Endothelial cell of umbilical vein (primary cell): ENCODE measurements around the gene LNX2. TPM values are rescaled to one million over a fixed set of nuclear protein-coding genes. Genes with fewer than 3 reads are reported as not detected.

Source experiments
- BruUV-seq: library from RNA; stranded (reverse); fragments of 400-500 nt; replicated peaks from 2 replicates; lab custom pipeline; 2021; lab: Mats Ljungman, UMichigan
- CTCF ChIA-PET: fragments of 300-600, 350-600 bp; sonication (Branson Sonifier 250); formaldehyde crosslinking; loops from one replicate; lab custom pipeline; 2021; ENCODE audit warnings: antibody characterized with exemption, inconsistent platforms; lab: Charles Lee
- POLR2A ChIA-PET: fragments of 300-600, 350-600 bp; sonication (Branson Sonifier 250); formaldehyde crosslinking; loops from one replicate; lab custom pipeline; 2021; ENCODE audit warnings: antibody characterized with exemption, inconsistent platforms; lab: Charles Lee
- DNase-seq: peaks from one replicate; pipeline ENCODE4 v3.0.0-alpha.2; 2011; ENCODE audit warnings: low read depth, low spot score
- FAIRE-seq: peaks from 2 replicates; lab custom pipeline; 2011; peaks lifted over from hg19 to GRCh38; lab: Jason Lieb, UNC
- H2AFZ ChIP-seq: 2 replicates; pipeline ENCODE4 v1.6.0; 2012; ENCODE audit warnings: low read depth, low read length, control low read depth, inconsistent platforms
- H3K27ac ChIP-seq: 2 replicates; pipeline ENCODE4 v1.5.1; 2011; ENCODE audit warnings: low read depth, mild to moderate bottlenecking, control low read depth, low read length, moderate library complexity; ENCODE audit not compliant: insufficient read depth
- H3K27me3 ChIP-seq, 2 experiments: 2 replicates each; pipeline versions ENCODE4 v1.6.0 to v1.6.1; 2011; ENCODE audit warnings: low read length in 2 of 2, mixed read lengths in 1 of 2; ENCODE audit not compliant: control insufficient read depth in 2 of 2, insufficient read depth in 2 of 2
- H3K36me3 ChIP-seq, 2 experiments: 2 replicates in 1 of 2; 3 replicates in 1 of 2; pipeline ENCODE4 v1.5.1; 2011; ENCODE audit warnings: low read length in 2 of 2, mild to moderate bottlenecking in 1 of 2, moderate library complexity in 1 of 2; ENCODE audit not compliant: control insufficient read depth in 2 of 2, insufficient read depth in 2 of 2; ENCODE audit errors: extremely low read depth in 1 of 2
- H3K4me1 ChIP-seq: 3 replicates; pipeline ENCODE4 v1.5.1; 2011; ENCODE audit warnings: mild to moderate bottlenecking, low read length; ENCODE audit not compliant: control insufficient read depth, insufficient read depth; ENCODE audit errors: extremely low read depth
- H3K4me2 ChIP-seq: 2 replicates; pipeline ENCODE4 v1.6.1; 2011; ENCODE audit warnings: low read length, control low read depth, mixed read lengths; ENCODE audit not compliant: insufficient read depth
- H3K4me3 ChIP-seq, 3 experiments: fragments of 200-600 bp in 1 of 3; sonication (generic), shearing (Covaris generic) in 1 of 3; replicated peaks in 1 of 3; 2 replicates each; pipeline ENCODE4 v1.5.1; 2011 to 2016; ENCODE audit warnings: control low read depth in 3 of 3, low read length in 3 of 3, mild to moderate bottlenecking in 2 of 3, inconsistent platforms in 1 of 3, low read depth in 1 of 3, moderate library complexity in 1 of 3; ENCODE audit not compliant: insufficient read depth in 1 of 3
- H3K79me2 ChIP-seq: 2 replicates; pipeline ENCODE4 v1.6.0; 2012; ENCODE audit warnings: low read length, inconsistent platforms; ENCODE audit not compliant: control insufficient read depth, insufficient read depth
- H3K9ac ChIP-seq: replicated peaks from 2 replicates; pipeline ENCODE3; 2011; ENCODE audit warnings: low read length, control low read depth; ENCODE audit not compliant: insufficient read depth; ENCODE audit errors: extremely low read depth
- H3K9me1 ChIP-seq: replicated peaks from 3 replicates; pipeline ENCODE4 v1.6.0; 2011; ENCODE audit warnings: mild to moderate bottlenecking, low read length; ENCODE audit not compliant: control insufficient read depth, insufficient read depth; ENCODE audit errors: extremely low read depth
- H3K9me3 ChIP-seq: replicated peaks from 2 replicates; pipeline ENCODE4 v1.5.1; 2012; ENCODE audit warnings: low read length, inconsistent platforms; ENCODE audit not compliant: control insufficient read depth, insufficient read depth
- H4K20me1 ChIP-seq: replicated peaks from 2 replicates; pipeline ENCODE3; 2011; ENCODE audit warnings: mild to moderate bottlenecking, low read length; ENCODE audit not compliant: control insufficient read depth, insufficient read depth; ENCODE audit errors: extremely low read depth
- CTCF ChIP-seq, 2 donors: IDR thresholded peaks; 1 replicate in 1 of 2; 2 replicates in 1 of 2; pipeline ENCODE4 v1.5.1; 2011; ENCODE audit warnings: low read length in 2 of 2, mild to moderate bottlenecking in 2 of 2, moderate library complexity in 2 of 2, control low read depth in 1 of 2, inconsistent platforms in 1 of 2, low read depth in 1 of 2; ENCODE audit not compliant: insufficient read depth in 1 of 2; ENCODE audit errors: extremely low read depth in 1 of 2
- EZH2 ChIP-seq: IDR thresholded peaks from 2 replicates; pipeline ENCODE4 v1.6.1; 2012; ENCODE audit warnings: borderline replicate concordance, low read depth, mild to moderate bottlenecking, moderate library complexity, low read length, inconsistent platforms; ENCODE audit not compliant: severe bottlenecking
- FOS ChIP-seq: IDR thresholded peaks from 2 replicates; pipeline ENCODE4 v1.6.1; 2011; ENCODE audit warnings: mild to moderate bottlenecking, low read length, moderate library complexity, borderline replicate concordance; ENCODE audit not compliant: insufficient read depth
- GATA2 ChIP-seq: IDR thresholded peaks from 2 replicates; pipeline ENCODE4 v1.7.0; 2011; ENCODE audit warnings: low read depth, mild to moderate bottlenecking, moderate library complexity, mixed read lengths, low read length; ENCODE audit not compliant: insufficient read length, insufficient read depth
- JUN ChIP-seq: IDR thresholded peaks from 2 replicates; pipeline ENCODE4 v1.6.1; 2011; ENCODE audit warnings: borderline replicate concordance, low read depth; ENCODE audit not compliant: insufficient read length, insufficient read depth
- MAX ChIP-seq: IDR thresholded peaks from 2 replicates; pipeline ENCODE4 v1.6.1; 2011; ENCODE audit not compliant: insufficient read depth, insufficient read length
- MYC ChIP-seq: IDR thresholded peaks from one replicate; pipeline ENCODE4 v1.6.1; 2011; ENCODE audit warnings: mild to moderate bottlenecking, low read depth, low read length
- POLR2A ChIP-seq: IDR thresholded peaks from 2 replicates; pipeline ENCODE4 v1.6.1; 2012; ENCODE audit warnings: low read depth, mild to moderate bottlenecking, control low read depth, low read length
- POLR2AphosphoS5 ChIP-seq: IDR thresholded peaks from 2 replicates; pipeline ENCODE4 v1.6.1; 2012; ENCODE audit warnings: low read depth, mild to moderate bottlenecking, control low read depth, low read length, moderate library complexity; ENCODE audit not compliant: insufficient read depth
- dilution Hi-C: fragments of 300-500 bp; cut with MboI; formaldehyde crosslinking; loops from one replicate; pipeline ENCODE4 v1.15.0; 2019; ENCODE audit warnings: low sequenced_read_pairs; ENCODE audit not compliant: extremely low pct_ligation_motif_present
- intact Hi-C: fragments of 100-400 bp; cut with micrococcal nuclease; formaldehyde crosslinking; loops from one replicate; pipeline ENCODE4 v1.10.0; 2022
- polyA plus RNA-seq, 4 experiments: library from polyadenylated mRNA; depleted of rRNA in 3 of 4; stranded (reverse) in 3 of 4; unstranded in 1 of 4; fragments of >200 nt; gene quantifications; 2 replicates each; pipeline versions ENCODE4 v1.2.1 to v1.2.3, GENCODE V29; 2011 to 2012; ENCODE audit warnings: missing spikeins in 1 of 4
- total RNA-seq: library from RNA; stranded (reverse); gene quantifications from 2 replicates; pipeline ENCODE4 v1.2.3, GENCODE V29; 2021

LNX2 gene
- total and polyA plus RNA-seq, 2 donors (not counting 3 experiments of a cell fraction or from before 2014, with no cell fraction given): 7.0 to 9.1 TPM

DNA sequence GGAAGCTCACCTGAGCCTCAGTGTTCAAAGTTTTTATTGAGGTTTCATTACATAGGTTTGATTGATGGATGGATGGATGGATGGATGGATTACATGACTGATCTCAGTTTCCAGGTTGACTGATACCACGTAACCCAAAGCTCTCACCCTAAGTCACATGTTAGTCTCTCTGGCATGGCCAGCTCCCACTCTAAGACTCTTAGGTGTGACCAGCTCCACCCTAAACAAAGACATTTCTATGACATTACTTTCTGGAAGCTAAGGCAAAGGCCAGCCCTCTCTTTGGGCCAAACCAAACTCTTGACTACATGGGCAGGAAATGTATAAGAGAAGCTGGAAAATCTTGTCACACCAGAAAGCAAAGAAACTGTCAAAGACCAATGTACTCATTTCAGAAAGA is 30.0 kb upstream of the LNX2 start:
- H2AFZ ChIP-seq: no peak overlapping the region
- H3K9ac ChIP-seq: no peak overlapping the region
- no peaks in the 10 kb centered on the region for H4K20me1 ChIP-seq
- dilution Hi-C loops: no loop called here
- BruUV-seq: no TSS peak
- POLR2A ChIA-PET: no interaction called here
- intact Hi-C loops: no loop called here
- TF ChIP-seq MYC: no peak
- no peak for TF ChIP-seq POLR2A
- no peak for TF ChIP-seq FOS
- TF ChIP-seq CTCF (IDR thresholded peaks at IDR 0.05; ENCODE audit: extremely low read depth in 1 of 2, insufficient read depth in 1 of 2, low read depth in 1 of 2, low read length in 2 of 2): no peak
- TF ChIP-seq POLR2AphosphoS5: no peak
- no peak for TF ChIP-seq GATA2
- no peak for TF ChIP-seq JUN
- TF ChIP-seq EZH2: no peak
- TF ChIP-seq MAX: no peak
- CTCF ChIA-PET: interaction anchor here (1.4 to 2.0 kb wide), 2 partner anchors 8 to 116 kb away, joined by 3 to 9 read pairs; no protein-coding TSS in a partner anchor
- H3K79me2 ChIP-seq: peaks cover 4% of the 10 kb centered on the region
- no peak overlapping the region for H3K27ac ChIP-seq
- no peak for DNase-seq
- no peak overlapping the region for H3K4me2 ChIP-seq
- peaks cover 6 to 7% of the 10 kb centered on the region in 2 experiments for H3K36me3 ChIP-seq
- H3K4me1 ChIP-seq: no peaks in the 10 kb centered on the region
- H3K9me3 ChIP-seq: no peaks in the 10 kb centered on the region
- no peaks in the 10 kb centered on the region for H3K9me1 ChIP-seq
- H3K4me3 ChIP-seq: no peak overlapping the region
- FAIRE-seq: no peak
- no peaks in the 10 kb centered on the region for H3K27me3 ChIP-seq
